GM18505 (cell line): ENCODE results near the gene LRP8.
"Not testable (repeated sequence)": the region's sequence is repeated elsewhere in the genome, so short reads cannot be mapped to it uniquely, and the experiment has no call there.

Experiments
- ATAC-seq: cut with Tn5 transposase; IDR thresholded peaks from one replicate; pipeline ENCODE4 v1.9.1; 2021; ENCODE audit not compliant: unreplicated experiment
- POLR2A ChIP-seq: IDR thresholded peaks from 4 replicates; pipeline ENCODE4 v1.6.1; 2011; ENCODE audit warnings: borderline replicate concordance; ENCODE audit not compliant: insufficient read depth, insufficient read length; ENCODE audit errors: extremely low read depth

Gene LRP8

DNA sequence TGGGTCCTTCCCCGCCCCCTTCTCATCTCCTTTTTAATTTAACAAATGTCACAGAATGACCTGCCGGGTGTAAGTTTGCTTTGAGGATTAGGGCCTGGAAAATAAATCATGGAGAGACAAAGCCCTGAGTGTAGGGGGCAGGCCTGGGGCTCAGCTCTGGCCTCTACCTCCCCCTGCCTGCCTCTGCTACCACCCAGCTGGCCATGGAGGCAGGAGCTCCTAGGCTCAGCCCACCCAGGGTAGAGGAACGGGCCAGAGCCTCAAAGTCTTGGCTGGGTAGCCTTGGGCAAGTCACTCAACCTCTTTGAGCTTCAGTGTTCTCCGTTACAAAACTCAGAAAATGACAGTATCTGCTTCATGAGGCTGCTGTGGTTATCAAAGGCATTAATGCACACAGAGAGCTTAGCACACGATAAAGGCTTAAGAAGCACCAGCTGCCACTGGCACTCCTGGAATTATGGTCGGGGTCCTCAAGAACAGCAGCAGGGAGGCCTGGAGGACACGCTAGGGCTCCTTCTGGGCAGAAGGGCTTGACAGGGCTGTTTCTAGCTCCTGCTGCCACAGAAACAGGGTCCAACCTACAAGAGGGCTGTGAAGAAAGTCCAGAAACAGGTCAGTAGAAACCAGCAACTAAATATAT is 39.0 kb downstream of the LRP8 start:
- no peak for ATAC-seq
- TF ChIP-seq POLR2A, result no peak

DNA sequence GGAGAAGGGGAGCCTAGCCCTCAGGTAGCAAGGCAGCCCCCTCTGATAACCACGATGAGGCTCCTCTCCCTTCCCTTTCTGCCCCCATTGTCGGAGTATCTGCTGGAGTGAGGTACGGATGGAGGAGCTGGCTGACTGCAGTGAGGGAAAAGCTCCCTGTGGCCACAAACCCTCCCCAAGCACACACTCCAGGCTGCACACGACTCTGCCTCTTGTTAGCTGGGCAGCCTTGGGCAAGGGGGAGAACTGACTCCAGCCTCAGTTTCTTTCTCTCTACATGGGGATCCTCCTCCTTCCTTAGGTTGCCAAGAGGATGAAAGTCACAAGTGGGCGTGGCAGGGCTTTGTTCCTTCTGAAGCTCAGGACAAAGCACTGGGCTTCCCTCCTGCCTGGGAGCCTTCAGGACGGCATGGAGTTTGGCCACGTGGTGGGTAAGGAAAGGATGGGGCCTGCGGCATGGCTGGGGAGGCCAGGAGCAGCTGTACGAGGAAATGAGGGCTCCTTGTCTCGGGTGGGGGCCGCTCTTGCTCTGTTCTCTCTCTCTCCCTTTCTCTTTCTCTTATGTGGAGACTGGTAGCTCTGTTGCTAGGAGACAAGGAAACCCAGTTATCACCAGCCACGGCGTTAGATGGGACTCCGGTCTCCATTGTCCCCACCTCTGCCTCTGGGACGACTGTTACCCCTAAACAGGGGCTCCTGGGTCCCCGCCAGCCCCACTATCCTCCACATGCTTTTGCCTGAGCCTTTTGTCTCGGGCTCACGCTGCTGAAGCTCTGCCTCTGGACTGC is 39.7 kb downstream of the LRP8 start:
- ATAC-seq, result no peak
- TF ChIP-seq POLR2A, result no peak

DNA sequence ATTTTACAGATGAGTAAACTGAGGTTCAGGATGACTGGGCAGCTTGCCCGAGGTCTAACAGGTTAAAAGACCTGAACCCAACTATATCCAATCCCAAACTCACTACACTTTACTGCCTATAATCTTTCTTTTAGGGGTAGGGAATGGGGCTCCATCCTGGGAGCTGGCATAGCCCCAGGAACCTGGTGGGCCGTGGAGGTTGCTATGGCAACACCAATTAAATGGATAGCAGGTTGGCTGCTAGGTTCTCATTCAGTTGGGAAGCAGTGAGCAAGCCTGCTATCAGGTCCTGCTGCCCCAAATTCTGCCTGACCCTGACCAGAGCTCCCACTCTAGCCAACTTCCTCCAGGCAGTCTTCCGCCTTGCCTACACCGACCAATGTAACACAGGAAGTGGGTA is 40.9 kb downstream of the LRP8 start:
- no peak for ATAC-seq
- TF ChIP-seq POLR2A, result no peak

DNA sequence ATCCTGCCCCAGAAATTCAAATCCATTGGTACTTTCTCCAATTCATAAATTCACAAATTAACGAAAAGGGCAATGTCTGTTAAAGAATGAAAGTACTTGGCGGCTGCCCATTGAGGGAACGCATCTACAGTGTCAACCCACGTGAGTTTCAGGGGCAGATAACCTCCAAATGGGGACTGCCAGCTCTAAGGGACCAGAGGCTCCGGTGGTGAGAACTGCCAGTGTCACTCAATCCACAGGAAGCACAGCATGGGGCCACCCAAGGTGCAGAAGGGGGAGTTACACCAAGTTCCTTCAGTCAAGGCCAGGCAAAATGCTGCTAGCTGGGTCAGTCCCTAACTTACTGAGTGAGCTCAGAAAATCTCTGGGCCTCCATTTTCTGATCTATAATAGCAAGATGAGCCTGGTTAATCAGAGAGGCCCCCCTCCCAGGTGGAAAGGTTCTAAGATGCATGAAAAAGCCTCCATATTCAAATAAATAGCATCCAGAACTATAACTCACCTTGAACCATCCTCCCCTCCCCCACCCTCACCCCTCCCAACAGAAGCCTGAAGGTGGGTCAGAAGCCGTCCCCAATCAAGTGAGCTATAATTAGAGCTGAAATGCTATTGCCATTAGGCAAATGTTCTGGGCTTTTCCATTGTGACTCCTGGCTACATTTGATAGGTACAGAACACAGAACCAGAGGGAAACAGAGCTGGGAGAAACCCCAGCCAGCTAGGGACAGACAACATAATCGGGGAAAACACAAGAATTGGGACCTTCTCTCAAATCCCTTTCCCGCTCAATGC is 41.7 kb downstream of the LRP8 start:
- TF ChIP-seq POLR2A, result no peak
- no peak for ATAC-seq

DNA sequence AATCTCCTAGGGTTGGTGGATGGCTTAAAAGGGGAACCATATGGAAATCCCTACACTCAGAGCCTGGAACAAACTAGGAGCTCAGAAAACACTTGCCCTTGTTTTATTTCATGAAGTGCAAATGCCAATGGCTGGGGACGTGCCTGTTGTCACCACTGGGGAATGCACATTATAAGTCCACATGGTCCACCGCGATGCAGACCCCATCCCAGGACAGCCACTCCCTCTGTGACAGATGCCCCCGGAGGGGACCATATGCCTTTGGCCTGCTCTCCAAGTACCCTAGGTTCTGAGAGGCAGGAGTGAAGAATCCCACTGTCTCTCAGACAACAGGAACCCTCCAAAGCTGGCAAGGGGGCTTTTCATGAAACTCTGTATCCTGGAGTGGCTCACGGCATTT is 42.3 kb downstream of the LRP8 start:
- no peak for TF ChIP-seq POLR2A
- no peak for ATAC-seq

DNA sequence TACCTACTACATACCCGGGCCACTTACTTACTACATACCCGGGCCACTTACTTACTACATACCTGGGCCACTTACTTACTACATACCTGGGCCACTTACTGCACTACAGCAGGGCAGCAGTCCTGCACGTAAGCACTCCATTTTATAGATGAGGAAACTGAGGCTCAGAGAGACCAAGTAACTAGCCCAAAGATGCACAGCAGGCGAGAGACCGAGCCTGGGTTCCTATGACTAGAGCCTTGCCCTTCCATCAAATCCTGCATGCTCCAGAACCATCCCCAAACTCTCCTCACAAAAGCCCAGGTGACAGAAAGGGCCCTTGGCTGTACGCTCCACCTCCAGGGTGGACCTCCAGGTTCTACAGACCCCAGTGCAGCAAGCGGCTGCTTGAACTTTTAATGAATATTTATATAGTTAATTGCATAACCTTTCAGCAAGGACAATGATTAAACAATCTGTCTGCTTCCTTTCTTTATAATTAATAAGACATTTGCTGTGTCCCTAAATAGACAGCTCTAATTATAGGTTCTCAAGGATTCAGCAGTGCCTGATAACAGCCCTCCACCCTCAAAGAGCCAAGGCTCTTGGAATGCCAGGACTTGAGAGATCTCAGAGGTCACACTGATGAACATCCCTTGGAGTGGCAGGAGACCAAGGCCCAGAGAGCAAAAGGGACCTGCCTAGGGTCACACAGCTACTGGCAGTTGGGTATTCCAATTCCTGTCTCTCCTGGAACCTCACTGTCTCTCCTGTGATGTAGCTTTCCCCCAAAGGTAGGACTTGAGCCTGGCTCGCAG is 43.4 kb downstream of the LRP8 start:
- ATAC-seq, result no peak
- no peak for TF ChIP-seq POLR2A

DNA sequence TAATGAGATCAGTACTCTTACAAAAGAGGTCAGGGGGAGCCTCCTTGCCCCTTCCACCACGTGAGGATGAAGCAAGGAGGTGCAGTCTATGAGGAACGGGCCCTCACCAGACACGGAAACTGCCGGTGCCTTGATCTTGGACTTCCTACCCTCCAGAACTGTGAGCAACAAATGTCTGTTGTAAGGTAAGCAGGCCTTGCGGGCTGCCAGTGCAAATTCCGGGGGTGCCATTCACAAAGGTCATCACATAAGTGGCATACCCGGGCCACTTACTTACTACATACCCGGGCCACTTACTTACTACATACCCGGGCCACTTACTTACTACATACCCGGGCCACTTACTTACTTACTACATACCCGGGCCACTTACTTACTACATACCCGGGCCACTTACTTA is 44.7 kb downstream of the LRP8 start:
- not testable (repeated sequence) for ATAC-seq

DNA sequence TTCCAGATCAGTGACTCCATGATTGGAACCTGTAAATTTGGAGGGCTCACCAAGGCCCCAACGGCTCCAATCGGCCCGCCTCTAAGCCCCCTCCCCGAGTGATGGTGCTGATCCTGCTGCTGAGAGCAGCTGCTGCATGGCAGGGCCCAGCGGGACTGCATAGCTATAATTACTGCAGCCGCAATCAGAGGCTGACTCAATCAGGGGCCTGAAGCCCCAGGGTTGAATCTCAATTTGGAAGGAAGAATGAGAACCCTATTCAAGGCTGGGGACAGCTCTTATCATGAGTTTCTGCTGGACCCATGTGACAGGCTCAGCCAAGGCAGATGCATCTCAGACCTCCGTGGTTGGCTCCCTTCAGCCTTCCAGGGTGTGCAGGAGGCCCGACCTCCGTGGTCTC is 46.7 kb downstream of the LRP8 start:
- ATAC-seq, result no peak
- TF ChIP-seq POLR2A, result no peak

DNA sequence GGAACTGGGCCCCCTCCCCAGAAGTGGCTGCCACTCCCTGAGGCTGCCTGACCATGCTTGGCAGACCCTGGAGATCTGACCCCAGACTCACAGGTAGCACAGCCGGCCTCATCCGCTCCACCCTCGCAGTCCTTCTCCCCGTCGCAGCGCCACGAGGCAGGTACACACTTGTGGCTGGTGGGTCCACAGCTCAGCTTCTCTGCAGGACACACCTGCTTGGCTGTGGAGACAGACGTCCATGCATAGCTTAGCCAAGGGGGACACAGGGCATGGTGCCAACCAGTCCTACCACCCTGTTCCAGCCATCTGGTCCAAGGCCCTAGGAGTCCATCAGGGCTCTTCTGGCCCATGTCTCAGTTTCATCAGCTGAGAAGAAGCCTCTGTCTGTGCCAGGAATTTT is 47.4 kb downstream of the LRP8 start:
- no peak for TF ChIP-seq POLR2A

DNA sequence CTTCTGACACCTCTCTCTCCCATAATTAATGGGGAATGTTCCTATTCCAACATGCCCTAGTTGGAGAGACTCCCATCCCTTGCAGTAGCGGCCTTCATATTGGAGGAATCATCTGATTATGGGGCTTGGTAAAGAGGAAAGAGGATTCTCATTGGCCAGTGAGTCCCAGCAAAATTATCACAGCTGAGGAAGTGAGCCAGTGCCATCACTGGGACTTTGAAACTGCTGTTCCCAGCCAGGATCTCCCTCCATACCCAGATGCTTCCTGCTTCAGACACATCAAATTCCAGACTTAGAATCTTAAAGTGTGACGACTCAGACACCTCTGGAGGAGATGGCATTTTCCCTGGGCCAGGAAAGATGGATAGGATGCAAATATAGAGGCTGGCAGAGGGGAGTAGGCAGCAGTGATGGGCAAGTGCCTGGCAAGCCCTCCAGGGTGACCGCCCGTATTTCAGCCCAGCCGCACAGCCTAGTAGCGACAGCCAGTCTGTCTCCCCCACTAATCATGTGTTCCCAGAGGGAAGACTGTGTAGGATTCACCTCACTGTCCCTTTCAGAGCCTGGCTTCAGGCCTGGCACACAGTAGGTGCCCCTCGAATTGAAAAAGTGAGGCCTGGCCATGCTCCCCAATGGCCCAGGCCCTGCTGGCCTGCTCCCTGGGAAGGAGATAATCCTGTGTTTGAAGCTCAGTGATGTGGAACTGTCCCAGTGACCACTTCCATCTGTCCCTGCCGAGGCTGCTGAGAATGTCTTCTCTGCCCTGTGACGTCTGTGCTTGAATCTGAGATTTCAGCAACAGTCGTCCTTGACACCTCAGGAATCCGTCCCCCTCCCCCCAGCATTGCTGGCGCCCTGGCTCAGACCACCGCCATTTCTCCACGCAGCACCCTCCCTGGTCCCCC is 48.3 kb downstream of the LRP8 start:
- no peak for TF ChIP-seq POLR2A
- no peak for ATAC-seq

More for the DNA sequence above, 47.4 kb downstream of the LRP8 start:
- no peak for ATAC-seq

DNA sequence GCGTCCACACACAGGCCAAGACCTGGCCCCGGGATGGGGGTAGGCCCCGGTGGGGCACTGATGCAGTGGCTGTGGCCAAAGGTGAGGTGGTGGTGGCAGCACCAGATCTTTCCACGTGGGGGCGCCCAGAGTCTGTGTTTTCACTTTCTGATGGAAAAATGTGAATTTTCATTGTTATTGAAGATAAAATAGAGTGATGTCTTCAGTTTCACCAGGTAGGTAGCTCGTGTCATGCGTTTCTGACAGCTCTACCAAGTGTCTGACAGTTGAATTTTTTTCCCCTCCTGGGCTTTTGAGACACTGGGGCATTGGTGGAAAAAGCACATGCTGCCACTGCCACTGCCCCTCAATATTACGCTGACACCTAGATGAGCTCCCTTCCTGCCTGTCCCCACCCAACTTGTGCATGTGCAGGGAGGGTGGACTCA is 49.6 kb downstream of the LRP8 start:
- ATAC-seq, result no peak
- TF ChIP-seq POLR2A, result no peak

DNA sequence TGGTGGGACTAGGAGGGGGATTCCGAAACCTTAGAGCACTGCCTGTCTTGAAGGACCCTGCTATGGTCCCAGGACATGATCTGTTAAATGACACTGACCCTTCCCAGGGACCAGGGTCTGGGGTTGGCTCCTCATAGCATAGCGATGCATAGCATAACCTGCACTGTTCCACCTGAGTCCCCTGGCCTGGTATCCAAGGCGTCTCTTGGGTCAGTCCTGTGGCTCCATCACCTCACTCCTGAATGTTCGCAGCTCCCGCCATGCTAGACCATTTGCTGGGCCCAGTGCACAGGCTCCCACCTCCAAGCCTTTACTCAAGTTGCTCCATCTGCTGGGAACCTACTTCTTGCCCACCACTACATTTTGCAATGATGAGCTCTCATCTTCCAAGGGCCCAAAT is 50.5 kb downstream of the LRP8 start:
- ATAC-seq, result no peak
- no peak for TF ChIP-seq POLR2A
